Choroid plexus epithelial cell (primary cell): ENCODE measurements around the gene POMGNT2.

Experiments
- DNase-seq: peaks from one replicate; pipeline ENCODE4 v3.0.0-alpha.2; 2010; ENCODE audit warnings: low read depth
- H3K4me3 ChIP-seq: 2 replicates; pipeline ENCODE4 v1.5.1; 2011; ENCODE audit warnings: low read depth, mild to moderate bottlenecking, control low read depth, low read length, moderate library complexity
- CTCF ChIP-seq: conservative IDR thresholded peaks from 2 replicates; pipeline ENCODE4 v1.5.1; 2011; ENCODE audit warnings: low read depth, mild to moderate bottlenecking, control low read depth, inconsistent platforms, low read length, moderate library complexity

The POMGNT2 gene

GRCh38 chr3:43061101-43061895 lies 44.6 kb downstream of the POMGNT2 start:
- no peak overlapping the region for H3K4me3 ChIP-seq
- no peak for DNase-seq
- no peak for TF ChIP-seq CTCF

- no peak for DNase-seq
- H3K4me3 ChIP-seq = no peak overlapping the region
- TF ChIP-seq CTCF = no peak
These were observed 46.4 kb downstream of the POMGNT2 start for GRCh38 chr3:43059456-43059855.

GRCh38 chr3:43055806-43056770 lies 49.8 kb downstream of the POMGNT2 start:
- no peak overlapping the region for H3K4me3 ChIP-seq
- TF ChIP-seq CTCF = no peak
- no peak for DNase-seq

- no peak overlapping the region for H3K4me3 ChIP-seq
- no peak for DNase-seq
These were observed 50.5 kb downstream of the POMGNT2 start for GRCh38 chr3:43055393-43055792.

GRCh38 chr3:43054754-43055153 lies 51.1 kb downstream of the POMGNT2 start:
- no peak overlapping the region for H3K4me3 ChIP-seq
- no peak for DNase-seq

More at GRCh38 chr3:43055393-43055792, 50.5 kb downstream of the POMGNT2 start:
- TF ChIP-seq CTCF = no peak

GRCh38 chr3:43053291-43053690 lies 52.6 kb downstream of the POMGNT2 start:
- no peak overlapping the region for H3K4me3 ChIP-seq
- DNase-seq = no peak
- no peak for TF ChIP-seq CTCF

More at GRCh38 chr3:43054754-43055153, 51.1 kb downstream of the POMGNT2 start:
- TF ChIP-seq CTCF = no peak
